ENCODE data around the gene ABCC8.

GRCh38 chr11:17498058-17498457, 21.4 kb upstream of the ABCC8 start:
- TF ChIP-seq RARB (CRISPR knock-in tag; IDR thresholded peaks at IDR 0.05) (no peak), ZC3H10 (CRISPR knock-in tag; IDR thresholded peaks at IDR 0.05) (no peak), PATZ1 (CRISPR knock-in tag; IDR thresholded peaks at IDR 0.05; ENCODE audit: borderline replicate concordance) (no peak), ZNF8 (CRISPR knock-in tag; IDR thresholded peaks at IDR 0.05) (no peak), OSR1 (CRISPR knock-in tag; IDR thresholded peaks at IDR 0.05) (no peak), GLIS3 (CRISPR knock-in tag; IDR thresholded peaks at IDR 0.05) (no peak), ISL1 (CRISPR knock-in tag; IDR thresholded peaks at IDR 0.05) (no peak)
- TF ChIP-seq, protein P1, sequence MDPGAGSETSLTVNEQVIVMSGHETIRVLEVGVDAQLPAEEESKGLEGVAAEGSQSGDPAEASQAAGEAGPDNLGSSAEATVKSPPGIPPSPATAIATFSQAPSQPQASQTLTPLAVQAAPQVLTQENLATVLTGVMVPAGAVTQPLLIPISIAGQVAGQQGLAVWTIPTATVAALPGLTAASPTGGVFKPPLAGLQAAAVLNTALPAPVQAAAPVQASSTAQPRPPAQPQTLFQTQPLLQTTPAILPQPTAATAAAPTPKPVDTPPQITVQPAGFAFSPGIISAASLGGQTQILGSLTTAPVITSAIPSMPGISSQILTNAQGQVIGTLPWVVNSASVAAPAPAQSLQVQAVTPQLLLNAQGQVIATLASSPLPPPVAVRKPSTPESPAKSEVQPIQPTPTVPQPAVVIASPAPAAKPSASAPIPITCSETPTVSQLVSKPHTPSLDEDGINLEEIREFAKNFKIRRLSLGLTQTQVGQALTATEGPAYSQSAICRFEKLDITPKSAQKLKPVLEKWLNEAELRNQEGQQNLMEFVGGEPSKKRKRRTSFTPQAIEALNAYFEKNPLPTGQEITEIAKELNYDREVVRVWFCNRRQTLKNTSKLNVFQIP (CRISPR knock-in tag; IDR thresholded peaks at IDR 0.05; ENCODE audit: borderline replicate concordance, low read depth): no peak
- TF ChIP-seq, protein P2, sequence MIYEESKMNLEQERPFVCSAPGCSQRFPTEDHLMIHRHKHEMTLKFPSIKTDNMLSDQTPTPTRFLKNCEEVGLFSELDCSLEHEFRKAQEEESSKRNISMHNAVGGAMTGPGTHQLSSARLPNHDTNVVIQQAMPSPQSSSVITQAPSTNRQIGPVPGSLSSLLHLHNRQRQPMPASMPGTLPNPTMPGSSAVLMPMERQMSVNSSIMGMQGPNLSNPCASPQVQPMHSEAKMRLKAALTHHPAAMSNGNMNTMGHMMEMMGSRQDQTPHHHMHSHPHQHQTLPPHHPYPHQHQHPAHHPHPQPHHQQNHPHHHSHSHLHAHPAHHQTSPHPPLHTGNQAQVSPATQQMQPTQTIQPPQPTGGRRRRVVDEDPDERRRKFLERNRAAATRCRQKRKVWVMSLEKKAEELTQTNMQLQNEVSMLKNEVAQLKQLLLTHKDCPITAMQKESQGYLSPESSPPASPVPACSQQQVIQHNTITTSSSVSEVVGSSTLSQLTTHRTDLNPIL (CRISPR knock-in tag; IDR thresholded peaks at IDR 0.05; ENCODE audit: low read depth): no peak

All from SK-N-SH treated with all-trans-retinoic acid at 6 μM for 48 hours (cell line).